AML-193 (cell line): ENCODE results near the gene NBEAL2.

Experiments
- DNase-seq, 2 experiments: peaks; one replicate each; lab custom pipeline; 2025; lab: John Stamatoyannopoulos, UW

NBEAL2 gene

DNA sequence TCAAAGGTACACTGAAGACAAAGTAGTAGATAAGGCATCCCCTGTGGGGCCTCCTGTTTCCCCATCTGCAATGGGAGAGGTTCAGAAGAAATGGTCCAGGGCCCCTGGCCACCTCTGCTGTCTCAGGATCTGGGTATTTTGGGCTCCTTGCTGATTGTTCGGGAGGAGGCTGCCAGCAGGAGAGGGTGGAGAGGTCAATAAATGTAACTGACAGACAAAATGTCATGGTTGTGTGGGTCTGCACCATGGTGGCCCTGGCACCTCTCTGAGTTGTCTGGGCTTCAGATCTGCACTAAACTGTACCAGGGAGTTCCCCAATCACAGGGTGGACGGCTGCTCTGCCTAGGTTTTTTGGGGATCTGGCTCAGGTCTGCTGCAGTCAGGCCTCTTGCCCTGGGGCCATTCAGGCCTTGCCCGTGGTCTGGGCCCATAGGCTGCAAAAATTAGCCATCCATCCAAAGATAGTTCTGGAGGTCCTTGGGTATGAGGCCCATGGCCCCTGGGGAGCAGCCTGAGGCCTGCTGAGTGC lies 7.4 kb downstream of the NBEAL2 start:
- no peak for DNase-seq

DNA sequence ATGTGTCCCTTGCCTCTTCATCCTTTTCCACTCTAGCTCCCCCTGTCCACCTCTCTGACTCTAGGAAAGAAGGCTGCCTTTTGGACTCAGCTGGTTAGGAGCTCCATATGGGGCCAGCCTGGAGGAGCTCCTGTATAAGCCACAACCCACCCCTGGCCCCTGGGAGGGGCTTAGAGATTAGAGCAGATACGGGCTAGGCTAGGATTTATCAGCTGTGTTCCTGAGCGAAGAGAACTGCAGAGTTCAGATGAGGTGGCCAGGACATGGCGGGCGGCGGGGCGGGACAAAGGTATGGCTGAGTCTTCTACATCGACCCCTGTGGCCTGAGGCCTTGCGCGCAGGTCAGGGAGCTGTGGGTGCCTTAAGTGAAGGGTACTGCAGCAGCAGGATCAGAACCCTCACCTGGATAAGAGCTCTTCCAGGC lies 7.9 kb downstream of the NBEAL2 start:
- no peak for DNase-seq

GRCh38 chr3:46987743-46988401 lies 8.4 kb downstream of the NBEAL2 start:
- DNase-seq: peak; percentile 92 to 95

DNA sequence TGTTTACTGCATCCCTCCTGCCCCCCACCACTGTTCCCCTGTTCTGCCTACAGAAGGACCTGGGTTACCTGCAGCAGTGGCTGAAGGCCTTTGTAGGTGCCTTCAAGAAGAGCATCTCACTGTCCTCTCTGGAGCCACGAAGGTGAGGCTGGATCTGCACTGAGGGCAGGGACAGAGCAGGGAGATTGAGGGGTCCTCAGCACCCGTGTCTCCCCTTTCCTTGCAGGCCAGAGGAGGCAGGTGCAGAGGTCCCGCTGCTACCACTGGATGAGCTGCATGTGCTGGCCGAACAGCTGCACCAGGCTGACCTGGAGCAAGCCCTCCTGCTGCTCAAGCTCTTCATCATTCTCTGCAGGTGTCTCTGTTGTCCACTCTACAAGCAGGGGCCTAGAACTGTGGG lies 9.2 kb downstream of the NBEAL2 start:
- no peak for DNase-seq

- no peak for DNase-seq
These were observed 9.8 kb downstream of the NBEAL2 start for GRCh38 chr3:46989146-46989810.

DNA sequence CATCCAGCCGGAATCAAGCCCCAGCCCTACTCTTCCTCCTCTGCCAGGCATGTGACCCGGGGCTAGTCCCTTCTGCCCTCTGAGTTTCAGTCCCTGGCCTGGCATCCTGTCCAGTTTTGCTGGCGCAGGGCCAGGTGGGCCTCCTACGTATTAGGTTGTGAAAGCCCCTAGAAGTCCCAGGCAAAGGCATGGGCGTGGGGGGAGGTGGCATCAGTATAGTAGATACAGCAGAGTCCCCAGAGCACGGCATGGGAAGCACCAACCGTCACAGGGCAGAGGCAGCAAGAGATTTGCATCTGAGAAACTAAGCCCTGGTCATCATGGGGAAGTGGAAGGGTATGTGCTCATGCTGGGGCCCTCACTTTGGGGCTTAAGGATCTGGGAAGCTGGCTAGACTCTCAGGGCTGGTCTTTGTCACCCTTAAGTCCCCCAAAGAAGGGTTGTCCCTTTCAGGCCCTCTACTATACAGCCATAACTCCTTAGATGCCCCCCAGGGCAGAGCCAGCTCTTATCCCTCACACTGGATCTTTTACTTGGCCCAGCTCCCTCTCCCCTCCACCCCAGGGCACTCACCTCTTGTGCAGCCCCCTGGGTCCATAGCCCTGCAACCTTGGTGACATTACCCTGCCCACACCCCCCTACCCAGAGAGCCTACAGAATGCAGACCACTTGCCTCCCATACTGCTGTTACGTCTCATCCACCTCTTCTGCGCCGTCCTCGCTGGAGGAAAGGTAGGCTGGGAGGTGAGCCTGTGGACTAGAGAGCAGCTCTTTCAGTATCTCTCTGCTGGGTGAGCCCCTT lies 11.3 kb downstream of the NBEAL2 start:
- no peak for DNase-seq

DNA sequence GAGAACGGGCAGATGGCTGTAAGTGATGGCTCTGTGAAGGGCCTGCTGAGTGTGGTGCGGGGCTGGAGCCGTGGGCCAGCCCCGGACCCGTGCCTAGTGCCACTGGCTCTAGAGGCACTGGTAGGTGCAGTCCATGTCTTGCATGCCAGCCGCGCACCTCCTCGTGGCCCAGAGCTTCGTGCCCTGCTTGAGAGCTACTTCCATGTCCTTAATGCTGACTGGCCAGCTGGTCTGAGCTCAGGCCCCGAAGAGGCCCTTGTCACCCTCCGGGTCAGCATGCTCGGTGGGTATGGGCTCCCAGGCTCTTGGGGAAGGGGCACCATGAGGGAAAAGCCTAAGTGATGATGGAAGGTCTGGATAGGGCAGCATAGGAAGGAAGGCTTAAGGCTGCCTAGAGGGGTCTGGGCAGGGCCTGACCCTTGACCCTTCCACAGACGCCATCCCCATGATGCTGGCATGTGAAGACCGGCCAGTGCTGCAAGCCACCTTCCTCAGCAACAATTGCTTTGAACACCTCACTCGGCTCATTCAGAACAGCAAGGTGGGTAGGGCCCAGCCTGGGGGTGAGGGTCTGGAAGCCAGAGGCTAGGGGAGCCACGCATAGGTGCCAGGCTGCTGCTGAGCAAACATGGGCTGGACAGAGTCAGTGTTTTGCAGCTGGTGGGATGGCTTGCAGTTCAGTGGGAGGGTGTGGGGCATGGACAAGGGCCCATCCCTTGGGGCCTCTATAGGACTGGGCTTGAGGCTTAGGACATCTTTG lies 12.1 kb downstream of the NBEAL2 start:
- no peak for DNase-seq

- no peak for DNase-seq
These were observed 12.8 kb downstream of the NBEAL2 start for GRCh38 chr3:46992231-46992630.

DNA sequence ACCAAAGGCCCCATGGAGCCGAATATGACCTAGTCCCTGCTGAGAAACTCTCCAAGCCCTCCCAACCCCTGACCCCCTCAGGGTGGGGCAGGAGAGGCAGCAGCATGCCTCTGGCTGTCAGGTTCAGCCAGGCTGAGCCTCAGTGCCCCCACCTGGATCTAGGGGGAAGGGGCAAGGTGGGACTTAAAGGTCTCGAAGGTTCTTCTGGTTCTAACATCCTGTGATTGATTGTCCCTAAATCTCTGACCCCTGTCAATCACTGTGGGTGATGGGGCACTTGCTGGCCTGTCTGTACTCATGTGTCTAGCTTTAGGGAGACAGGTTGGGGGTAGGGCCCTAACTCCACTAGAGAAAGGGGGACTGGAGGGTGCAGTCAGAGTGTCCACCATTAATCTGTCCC lies 13.8 kb downstream of the NBEAL2 start:
- no peak for DNase-seq

DNA sequence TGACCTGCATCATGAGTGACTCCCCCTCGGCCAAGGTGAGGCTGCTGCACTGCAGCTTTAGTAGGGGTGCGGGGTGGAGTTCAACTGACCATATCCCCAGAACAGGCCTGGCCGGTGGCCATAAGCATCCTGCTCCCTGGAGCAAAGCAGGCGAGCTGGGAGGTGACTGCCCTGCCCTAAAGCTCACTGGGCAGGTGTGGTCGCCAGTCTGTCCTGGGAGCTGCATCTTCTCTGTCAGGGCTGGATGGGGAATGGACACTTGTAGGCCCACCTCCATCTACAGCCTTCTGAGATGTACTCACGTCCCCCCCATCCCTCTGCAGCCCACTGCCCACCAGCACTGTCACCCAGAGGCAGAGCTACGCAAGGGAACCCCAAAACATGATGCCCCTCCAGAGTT lies 14.5 kb downstream of the NBEAL2 start:
- DNase-seq: no peak

DNA sequence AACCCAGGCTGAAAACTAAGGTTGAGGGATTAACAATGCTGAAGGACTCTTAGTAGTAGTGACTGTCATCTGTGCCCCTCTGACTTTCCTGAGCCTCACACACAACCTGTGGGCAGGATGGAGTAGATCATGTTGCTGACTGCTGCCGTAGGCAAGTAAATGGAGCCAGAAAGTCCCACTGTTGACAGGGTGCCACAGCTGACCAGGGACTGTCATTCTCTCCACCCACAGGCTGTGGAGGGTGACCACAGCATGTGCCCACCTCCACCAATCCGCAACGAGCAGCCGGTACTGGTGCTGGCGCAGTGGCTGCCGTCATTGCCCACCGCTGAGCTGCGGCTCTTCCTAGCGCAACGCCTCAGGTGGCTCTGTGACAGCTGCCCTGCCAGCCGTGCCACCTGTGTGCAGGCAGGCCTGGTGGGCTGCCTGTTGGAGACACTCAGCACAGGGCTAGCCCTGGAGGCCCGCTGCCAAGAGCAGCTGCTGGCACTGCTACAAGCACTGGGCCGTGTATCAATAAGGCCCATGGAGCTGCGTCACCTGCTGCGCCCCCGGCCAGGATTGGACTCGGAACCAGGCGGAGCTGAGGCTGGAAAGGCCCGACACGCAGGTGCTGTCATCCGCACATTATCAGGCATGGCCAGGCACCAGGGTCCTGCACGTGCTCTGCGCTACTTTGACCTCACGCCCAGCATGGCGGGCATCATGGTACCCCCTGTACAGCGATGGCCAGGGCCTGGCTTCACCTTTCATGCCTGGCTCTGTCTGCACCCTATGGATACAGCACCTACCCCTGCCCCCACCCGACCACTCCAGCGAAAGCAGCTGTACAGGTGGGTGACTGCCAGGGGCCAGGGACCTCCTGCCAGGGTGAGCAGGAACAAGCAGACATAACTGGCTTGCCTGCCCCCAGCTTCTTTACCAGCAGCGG lies 15.6 kb downstream of the NBEAL2 start:
- DNase-seq: no peak

- no peak for DNase-seq
These were observed 16.6 kb downstream of the NBEAL2 start for GRCh38 chr3:46995901-46996562.

DNA sequence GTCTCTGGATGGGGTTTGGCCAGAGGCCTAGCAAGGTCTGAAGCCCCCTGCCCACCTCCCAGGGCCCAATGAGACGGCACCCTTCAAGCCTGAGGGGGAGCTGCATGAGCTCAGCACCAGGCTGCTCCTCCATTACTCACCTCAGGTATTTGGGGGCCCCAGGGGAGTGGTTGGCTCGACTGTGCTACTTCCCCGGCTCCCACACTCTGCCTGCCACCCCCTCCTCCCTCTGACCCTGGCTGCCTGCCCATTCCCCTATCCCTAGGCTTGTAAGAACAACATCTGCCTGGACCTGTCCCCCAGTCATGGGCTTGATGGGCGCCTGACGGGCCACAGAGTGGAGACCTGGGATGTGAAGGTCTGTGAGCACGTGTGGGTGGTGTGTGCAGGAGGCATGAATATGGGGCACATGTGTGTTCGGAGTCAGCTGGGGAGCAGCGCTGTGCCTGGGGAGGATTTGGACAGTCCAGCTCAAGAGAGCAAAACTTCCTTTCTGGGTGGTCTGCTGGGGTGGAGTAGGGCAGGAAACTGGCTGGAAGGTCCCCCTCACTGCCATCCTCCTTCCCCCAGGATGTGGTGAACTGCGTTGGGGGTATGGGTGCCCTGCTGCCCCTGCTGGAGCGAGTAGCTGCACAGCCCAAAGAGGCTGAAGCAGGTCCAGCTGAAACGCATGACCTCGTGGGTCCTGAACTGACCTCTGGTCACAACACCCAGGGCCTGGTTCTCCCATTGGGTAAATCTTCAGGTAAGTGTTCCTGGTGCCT lies 17.4 kb downstream of the NBEAL2 start:
- no peak for DNase-seq

DNA sequence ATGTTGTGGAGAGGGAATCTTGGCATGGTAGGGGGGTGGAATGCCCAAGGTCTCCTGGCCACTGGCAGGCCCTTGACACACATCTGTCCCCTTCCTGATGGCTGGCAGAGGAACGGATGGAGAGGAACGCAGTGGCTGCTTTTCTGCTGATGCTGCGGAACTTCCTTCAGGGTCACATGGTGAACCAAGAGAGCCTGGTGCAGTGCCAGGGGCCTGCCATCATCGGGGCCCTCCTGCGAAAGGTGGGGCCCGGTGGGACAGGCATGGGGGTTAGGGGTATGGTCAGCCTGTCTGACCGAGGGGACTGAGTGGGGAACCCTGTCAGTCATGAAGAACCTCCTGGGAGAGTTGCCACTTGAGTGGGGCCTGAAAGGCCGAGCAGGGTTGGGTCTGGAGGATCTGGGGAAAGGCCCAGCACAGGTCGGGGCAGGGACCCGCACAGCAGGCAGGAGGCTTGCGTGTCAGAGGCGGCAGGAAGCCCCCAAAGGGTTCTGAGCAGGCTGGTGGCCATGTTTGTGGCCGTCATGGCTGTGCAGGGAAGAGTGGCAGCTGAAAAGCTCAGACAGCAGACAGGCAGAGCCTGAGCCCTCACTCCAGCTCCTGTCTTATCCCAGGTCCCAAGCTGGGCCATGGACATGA lies 18.1 kb downstream of the NBEAL2 start:
- no peak for DNase-seq

DNA sequence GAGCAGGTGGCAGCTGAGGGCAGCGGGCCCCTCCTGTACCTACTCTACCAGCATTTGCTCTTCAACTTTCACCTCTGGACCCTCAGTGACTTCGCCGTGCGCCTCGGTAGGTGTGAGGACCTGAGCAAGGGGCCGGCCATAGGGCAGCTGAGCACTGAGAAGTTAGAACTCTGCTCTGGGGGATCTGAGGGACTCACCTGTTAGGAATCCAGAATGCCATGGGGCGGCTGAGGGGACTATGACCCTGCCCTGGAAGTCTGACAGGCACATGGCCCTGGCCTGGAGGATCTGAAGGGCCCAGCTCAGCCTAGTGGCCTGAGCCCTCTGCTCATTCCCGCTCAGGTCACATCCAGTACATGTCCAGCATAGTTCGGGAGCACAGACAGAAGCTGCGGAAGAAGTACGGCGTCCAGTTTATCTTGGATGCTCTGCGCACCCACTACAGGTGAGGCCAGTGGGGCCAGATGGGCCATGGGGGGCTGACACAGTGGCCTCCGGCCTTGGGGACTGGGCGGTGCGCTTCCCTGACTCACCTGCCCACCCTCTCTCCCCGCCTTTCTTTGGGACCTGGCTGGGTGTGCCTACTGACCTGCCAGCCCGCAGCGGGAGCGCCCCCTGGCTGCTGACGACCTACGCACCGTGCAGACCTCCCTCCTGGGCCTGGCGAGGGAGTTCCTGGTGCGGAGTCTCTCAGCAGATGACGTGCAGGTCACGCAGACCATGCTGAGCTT lies 18.8 kb downstream of the NBEAL2 start:
- DNase-seq: peak in 1 of 2 experiments; percentile 18

GRCh38 chr3:46998852-46999515 lies 19.5 kb downstream of the NBEAL2 start:
- no peak for DNase-seq

- no peak for DNase-seq
These were observed 20.2 kb downstream of the NBEAL2 start for GRCh38 chr3:46999516-47000197.
